Measurements from ENCODE around the gene PSMB3.
A peak's percentile ranks its signal among the peaks of the same experiment; 100 is the strongest.

- TF ChIP-seq HMGXB4 (CRISPR knock-in tag; IDR thresholded peaks at IDR 0.05; ENCODE audit: borderline replicate concordance) (no peak), SMC3 (IDR thresholded peaks at IDR 0.05) (peak; percentile 81), KDM1A (IDR thresholded peaks at IDR 0.05; ENCODE audit: low read depth) (no peak), GATA3 (IDR thresholded peaks at IDR 0.05; ENCODE audit: borderline replicate concordance) (no peak), JUN (IDR thresholded peaks at IDR 0.05) (peak; percentile 87 to 90), CTCF (IDR thresholded peaks at IDR 0.05) (peak; percentile 98), POLR2A (IDR thresholded peaks at IDR 0.05; ENCODE audit: low read length) (peak; percentile 59), CHD4 (IDR thresholded peaks at IDR 0.05; ENCODE audit: borderline replicate concordance) (no peak), HEYL (CRISPR knock-in tag; IDR thresholded peaks at IDR 0.05) (no peak), HOXA7 (CRISPR knock-in tag; IDR thresholded peaks at IDR 0.05) (no peak), NR3C1 (IDR thresholded peaks at IDR 0.05) (no peak), EP300 (IDR thresholded peaks at IDR 0.05) (no peak), CHD2 (IDR thresholded peaks at IDR 0.05; ENCODE audit: low read length, partially characterized antibody) (no peak), POLR2AphosphoS2 (conservative IDR thresholded peaks at IDR 0.05; ENCODE audit: low read length) (no peak)
Observed at GRCh38 chr17:38729886-38730525, 22.5 kb upstream of the PSMB3 start, which contains the start of gene CISD3.

Data from A549 (cell line).